Kidney (tissue), 14 donors: ENCODE data around the gene FAM186B. TPM values are rescaled to one million over a fixed set of nuclear protein-coding genes. Genes with fewer than 3 reads are reported as not detected.

Experiments
- DNase-seq, 5 donors: peaks; one replicate each; pipeline ENCODE4 v3.0.0-alpha.2; 2013 to 2020
- FAIRE-seq: peaks from 2 replicates; lab custom pipeline; 2012; peaks lifted over from hg19 to GRCh38; lab: Jason Lieb, UNC
- H3K27ac ChIP-seq, 2 donors: one replicate each; pipeline ENCODE4 v1.7.0; 2013; ENCODE audit warnings: low read depth in 2 of 2, low read length in 2 of 2, inconsistent platforms in 1 of 2
- H3K27me3 ChIP-seq: one replicate; pipeline ENCODE4 v1.7.1; 2013; ENCODE audit warnings: low read length, inconsistent platforms; ENCODE audit not compliant: control insufficient read depth, insufficient read depth
- H3K36me3 ChIP-seq, 3 donors: one replicate each; pipeline versions ENCODE4 v1.7.0 to v1.7.1; 2013; ENCODE audit warnings: low read length in 3 of 3, control low read depth in 1 of 3, inconsistent platforms in 1 of 3; ENCODE audit not compliant: insufficient read depth in 3 of 3, control insufficient read depth in 2 of 3
- H3K4me1 ChIP-seq, 3 donors: one replicate each; pipeline versions ENCODE4 v1.7.0 to v1.7.1; 2013; ENCODE audit warnings: low read length in 3 of 3, inconsistent platforms in 1 of 3, low read depth in 1 of 3; ENCODE audit not compliant: control insufficient read depth in 2 of 3, insufficient read depth in 2 of 3
- H3K4me3 ChIP-seq, 3 donors: one replicate each; pipeline versions ENCODE4 v1.7.0 to v1.8.1; 2013; ENCODE audit warnings: low read length in 3 of 3, control low read depth in 1 of 3, inconsistent platforms in 1 of 3
- H3K9ac ChIP-seq, 3 donors: one replicate each; pipeline versions ENCODE4 v1.7.0 to v1.7.1; 2013; ENCODE audit warnings: low read length in 3 of 3, control low read depth in 1 of 3, inconsistent platforms in 1 of 3
- H3K9me3 ChIP-seq, 3 donors: one replicate each; pipeline versions ENCODE4 v1.7.0 to v1.7.1; 2013; ENCODE audit warnings: low read length in 3 of 3, control low read depth in 1 of 3, inconsistent platforms in 1 of 3; ENCODE audit not compliant: control insufficient read depth in 2 of 3, insufficient read depth in 1 of 3
- CTCF ChIP-seq: IDR thresholded peaks from 3 replicates; pipeline ENCODE4 v1.5.1; 2012; ENCODE audit warnings: mild to moderate bottlenecking, moderate library complexity, borderline replicate concordance; ENCODE audit not compliant: insufficient read depth; ENCODE audit errors: extremely low read depth
- intact Hi-C: fragments of 100-400 bp; cut with DNase I; formaldehyde crosslinking; loops from one replicate; pipeline ENCODE4 v1.11.1; 2022
- polyA plus RNA-seq: library from polyadenylated mRNA; stranded (reverse); fragments of 350-450 nt; fragmentation: Illumina TruSeq; extraction: RNeasy Lipid Tissue Mini Kit (QIAGEN cat#74804); gene quantifications from one replicate; pipeline ENCODE4 v1.2.3, GENCODE V29; 2014; ENCODE audit warnings: low read depth, low replicate concordance; ENCODE audit not compliant: insufficient read depth
- total RNA-seq: library from RNA; stranded (reverse); fragmentation: NEBNext Ultra II Directional; extraction: Animal tissue kit (Norgen Biotek cat#: 25700); gene quantifications from one replicate; pipeline ENCODE4 v1.2.1, GENCODE V29; 2021
- donor health status: control.
- donor health status: control.
- donor health status: control.
- donor health status: control.
- donor health status: control.
- donor health status: DM: yes; HTN: yes; CAD: no.
- donor health status: Normal renal cell carcinoma (clear cell type).

The FAM186B gene
- total and polyA plus RNA-seq, 2 donors from 2014 or later, result 0.34 to 0.85 TPM

DNA sequence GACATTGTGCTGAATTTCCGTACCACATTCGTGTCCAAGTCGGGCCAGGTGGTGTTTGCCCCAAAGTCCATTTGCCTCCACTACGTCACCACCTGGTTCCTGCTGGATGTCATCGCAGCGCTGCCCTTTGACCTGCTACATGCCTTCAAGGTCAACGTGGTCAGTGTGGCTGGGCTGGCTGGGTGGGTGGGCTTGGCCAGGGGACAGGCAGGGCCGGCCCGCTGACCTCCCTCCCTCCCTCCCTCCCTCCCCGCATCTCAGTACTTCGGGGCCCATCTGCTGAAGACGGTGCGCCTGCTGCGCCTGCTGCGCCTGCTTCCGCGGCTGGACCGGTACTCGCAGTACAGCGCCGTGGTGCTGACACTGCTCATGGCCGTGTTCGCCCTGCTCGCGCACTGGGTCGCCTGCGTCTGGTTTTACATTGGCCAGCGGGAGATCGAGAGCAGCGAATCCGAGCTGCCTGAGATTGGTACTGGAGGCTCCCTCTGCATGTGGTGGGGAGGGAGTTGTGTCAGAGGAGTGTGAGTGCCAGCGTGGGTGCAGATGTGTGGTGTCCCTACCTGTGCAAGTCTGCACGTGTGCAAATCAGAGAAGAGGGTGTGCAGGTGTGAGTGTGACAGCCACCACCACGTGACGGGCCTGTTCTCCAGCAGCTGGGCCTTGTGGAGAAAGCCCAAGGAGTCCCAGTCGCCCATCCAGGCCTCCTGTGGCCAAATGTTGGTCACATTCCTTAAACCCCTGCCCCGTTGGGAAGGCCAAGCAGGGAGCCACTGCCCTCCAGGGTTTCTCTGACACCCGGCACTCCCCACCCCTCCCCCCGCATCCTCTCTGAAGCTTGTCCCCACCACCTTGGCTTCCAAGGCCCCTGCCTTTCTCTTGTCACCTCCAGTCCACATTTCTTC is 61.3 kb downstream of the FAM186B start:
- Histone ChIP-seq H3K4me3 (no peak overlapping the region), H3K27me3 (peaks cover 5% of the 10 kb centered on the region), H3K9me3 (no peaks in the 10 kb centered on the region), H3K36me3 (no peaks in the 10 kb centered on the region), H3K4me1 (peaks cover 0 to 6% (median 0%) of the 10 kb centered on the region in 3 donors), H3K27ac (no peak overlapping the region), H3K9ac (no peak overlapping the region)
- intact Hi-C loops, result no loop called here
- peak in 1 of 5 donors; percentile 16 for DNase-seq
- no peak for FAIRE-seq
- no peak for TF ChIP-seq CTCF

DNA sequence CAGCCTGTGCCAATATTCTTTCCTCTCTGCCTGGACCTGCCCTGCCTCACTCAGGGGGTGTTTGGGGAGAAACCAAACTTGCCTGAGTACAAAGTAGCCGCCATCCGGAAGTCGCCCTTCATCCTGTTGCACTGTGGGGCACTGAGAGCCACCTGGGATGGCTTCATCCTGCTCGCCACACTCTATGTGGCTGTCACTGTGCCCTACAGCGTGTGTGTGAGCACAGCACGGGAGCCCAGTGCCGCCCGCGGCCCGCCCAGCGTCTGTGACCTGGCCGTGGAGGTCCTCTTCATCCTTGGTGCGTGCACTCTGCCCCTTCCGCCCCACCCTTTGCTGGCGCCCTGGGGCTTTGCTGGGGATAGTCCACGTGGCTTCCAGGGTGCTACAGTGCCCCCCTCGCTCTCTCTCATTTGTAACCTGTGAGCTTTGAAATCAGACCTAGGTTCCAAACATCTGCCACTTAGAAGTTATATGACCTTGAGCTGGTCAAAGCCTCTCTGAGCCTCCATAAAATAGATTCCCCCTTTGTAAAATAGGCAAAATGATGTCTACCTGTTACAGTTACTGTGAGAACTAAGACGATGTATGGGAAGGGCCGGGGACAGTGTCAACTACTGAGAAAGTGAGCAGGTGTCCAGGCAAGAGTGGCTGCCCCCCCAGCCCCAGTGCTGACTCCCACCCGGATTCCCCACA is 62.1 kb downstream of the FAM186B start:
- Histone ChIP-seq H3K27me3 (peaks cover 5% of the 10 kb centered on the region), H3K9ac (no peak overlapping the region), H3K9me3 (no peaks in the 10 kb centered on the region), H3K4me1 (peaks cover 0 to under 1% (median 0%) of the 10 kb centered on the region in 3 donors), H3K36me3 (no peaks in the 10 kb centered on the region), H3K4me3 (no peak overlapping the region), H3K27ac (no peak overlapping the region)
- intact Hi-C loops, result no loop called here
- no peak for DNase-seq
- FAIRE-seq, result no peak
- TF ChIP-seq CTCF, result no peak

GRCh38 chr12:49542592-49543160 is 62.8 kb downstream of the FAM186B start:
- FAIRE-seq (no peak), DNase-seq (no peak)
- peaks cover 8% of the 10 kb centered on the region for H3K27me3 ChIP-seq

More at GRCh38 chr12:49542592-49543160, 62.8 kb downstream of the FAM186B start:
- Histone ChIP-seq H3K36me3 (no peaks in the 10 kb centered on the region), H3K27ac (no peak overlapping the region), H3K9ac (no peak overlapping the region), H3K4me1 (peaks cover 0 to 7% (median 0%) of the 10 kb centered on the region in 3 donors), H3K9me3 (no peaks in the 10 kb centered on the region), H3K4me3 (no peak overlapping the region)
- intact Hi-C loops, result no loop called here
- no peak for TF ChIP-seq CTCF
